Tibial nerve (tissue), 4 donors: ENCODE data around the gene CNTNAP5. TPM values are rescaled to one million over a fixed set of nuclear protein-coding genes. Genes with fewer than 3 reads are reported as not detected.

Experiments
- DNase-seq, 2 donors: peaks; one replicate each; pipeline ENCODE4 v3.0.0-alpha.2; 2019; ENCODE audit warnings: low spot score in 2 of 2
- H3K27ac ChIP-seq, 4 donors: fragments of 200-600 bp; sonication (generic) in 3 of 4; one replicate each; pipeline ENCODE4 v1.5.1; 2017 to 2019; ENCODE audit warnings: mild to moderate bottlenecking in 1 of 4
- H3K27me3 ChIP-seq, 2 donors: fragments of 200-600 bp; sonication (generic) in 1 of 2; one replicate each; pipeline versions ENCODE4 v1.5.1 to v1.6.0; 2017 to 2019
- H3K36me3 ChIP-seq, 3 donors: fragments of 200-600 bp; sonication (generic); one replicate each; pipeline ENCODE4 v1.5.1; 2018 to 2019
- H3K4me1 ChIP-seq, 4 donors: fragments of 200-600 bp; sonication (generic) in 3 of 4; one replicate each; pipeline ENCODE4 v1.5.1; 2017 to 2019
- H3K4me3 ChIP-seq, 4 donors: fragments of 200-600 bp; sonication (generic) in 3 of 4; one replicate each; pipeline ENCODE4 v1.5.1; 2017 to 2019; ENCODE audit warnings: mild to moderate bottlenecking in 1 of 4, moderate library complexity in 1 of 4
- H3K9me3 ChIP-seq, 4 donors: fragments of 200-600 bp; sonication (generic) in 3 of 4; one replicate each; pipeline ENCODE4 v1.5.1; 2017 to 2019
- EP300 ChIP-seq, 2 donors: sonication (generic); formaldehyde crosslinking; IDR thresholded peaks; one replicate each; pipeline ENCODE4 v1.6.1; 2017; ENCODE audit warnings: antibody characterized with exemption in 2 of 2, mild to moderate bottlenecking in 1 of 2
- POLR2A ChIP-seq, 2 donors: fragments of 450-650 bp; IDR thresholded peaks; one replicate each; pipeline ENCODE4 v1.6.1; 2017; ENCODE audit warnings: antibody characterized with exemption in 2 of 2, mild to moderate bottlenecking in 2 of 2, moderate library complexity in 2 of 2
- WGBS, 2 donors: methylation state at CpG; one replicate each; pipeline ENCODE4 v1.1.5; 2018; 5-methylcytosine and 5-hydroxymethylcytosine counted together
- total RNA-seq, 4 donors: library from RNA; depleted of rRNA; stranded (reverse); fragments of >200 nt; gene quantifications; one replicate each; pipeline ENCODE4 v1.1.0, GENCODE V29; 2016
- TF ChIP-seq, protein P1 (sequence below), 5 experiments: fragments of 200-600 bp in 3 of 5; fragments of 450-650 bp in 2 of 5; sonication (generic) in 3 of 5; IDR thresholded peaks; one replicate each; pipeline ENCODE4 v1.5.1; 2016 to 2019; ENCODE audit warnings: antibody characterized with exemption in 5 of 5, mild to moderate bottlenecking in 3 of 5, moderate library complexity in 2 of 5

CNTNAP5 gene
- total RNA-seq, 4 donors from 2014 or later: under 0.01 to 0.22 TPM; not detected in 2

DNA sequence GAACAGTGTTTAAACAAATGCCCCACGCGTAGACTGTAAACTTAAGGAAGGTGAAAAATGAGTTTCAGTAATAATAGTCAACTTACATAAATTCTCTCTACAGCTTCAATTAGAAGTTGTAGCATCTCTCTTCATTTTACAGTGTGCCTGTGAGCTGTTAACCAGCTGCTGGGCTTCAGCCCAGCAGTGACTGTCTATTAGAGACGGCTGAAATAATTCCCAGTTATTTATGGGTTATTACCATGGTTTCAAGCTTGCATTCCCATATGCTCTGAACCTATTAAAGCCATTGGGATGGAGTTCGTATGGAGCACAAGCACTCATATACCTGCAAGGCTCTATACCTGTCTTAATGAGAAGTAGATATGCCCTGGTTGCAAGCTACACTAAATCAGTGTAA lies 501.1 kb downstream of the CNTNAP5 start:
- H3K9me3 ChIP-seq: no peaks in the 10 kb centered on the region
- no peaks in the 10 kb centered on the region for H3K36me3 ChIP-seq
- H3K4me3 ChIP-seq: no peak overlapping the region
- WGBS, 2 donors: 73 to 80% methylated on average over 4 of the region's 4 CpGs
- no peak for DNase-seq
- no peaks in the 10 kb centered on the region for H3K27me3 ChIP-seq
- TF ChIP-seq EP300 (IDR thresholded peaks at IDR 0.05) (no peak), POLR2A (IDR thresholded peaks at IDR 0.05) (no peak)
- TF ChIP-seq, protein P1, sequence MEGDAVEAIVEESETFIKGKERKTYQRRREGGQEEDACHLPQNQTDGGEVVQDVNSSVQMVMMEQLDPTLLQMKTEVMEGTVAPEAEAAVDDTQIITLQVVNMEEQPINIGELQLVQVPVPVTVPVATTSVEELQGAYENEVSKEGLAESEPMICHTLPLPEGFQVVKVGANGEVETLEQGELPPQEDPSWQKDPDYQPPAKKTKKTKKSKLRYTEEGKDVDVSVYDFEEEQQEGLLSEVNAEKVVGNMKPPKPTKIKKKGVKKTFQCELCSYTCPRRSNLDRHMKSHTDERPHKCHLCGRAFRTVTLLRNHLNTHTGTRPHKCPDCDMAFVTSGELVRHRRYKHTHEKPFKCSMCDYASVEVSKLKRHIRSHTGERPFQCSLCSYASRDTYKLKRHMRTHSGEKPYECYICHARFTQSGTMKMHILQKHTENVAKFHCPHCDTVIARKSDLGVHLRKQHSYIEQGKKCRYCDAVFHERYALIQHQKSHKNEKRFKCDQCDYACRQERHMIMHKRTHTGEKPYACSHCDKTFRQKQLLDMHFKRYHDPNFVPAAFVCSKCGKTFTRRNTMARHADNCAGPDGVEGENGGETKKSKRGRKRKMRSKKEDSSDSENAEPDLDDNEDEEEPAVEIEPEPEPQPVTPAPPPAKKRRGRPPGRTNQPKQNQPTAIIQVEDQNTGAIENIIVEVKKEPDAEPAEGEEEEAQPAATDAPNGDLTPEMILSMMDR (IDR thresholded peaks at IDR 0.05): no peak
- no peak overlapping the region for H3K27ac ChIP-seq
- H3K4me1 ChIP-seq: no peaks in the 10 kb centered on the region

DNA sequence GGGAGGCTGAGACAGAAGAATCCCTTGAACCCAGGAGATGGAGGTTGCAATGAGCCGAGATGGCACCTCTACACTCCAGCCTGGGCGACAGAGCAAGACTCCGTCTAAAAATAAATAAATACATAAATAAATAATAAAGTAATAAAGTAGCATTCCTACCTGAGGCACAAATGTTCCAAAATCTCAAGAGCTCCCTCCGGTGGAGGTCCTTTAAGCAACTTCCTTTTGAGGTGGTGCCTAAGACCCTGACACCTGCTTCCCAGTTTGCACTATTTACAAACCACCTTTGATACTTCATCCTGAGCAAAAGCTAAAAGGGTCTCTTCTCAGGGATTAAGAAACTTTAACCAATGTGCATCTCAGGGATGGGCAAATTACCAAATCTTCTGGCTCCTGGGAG lies 505.1 kb downstream of the CNTNAP5 start:
- H3K27me3 ChIP-seq: no peaks in the 10 kb centered on the region
- peaks cover 0 to 7% (median 0%) of the 10 kb centered on the region in 4 donors for H3K4me1 ChIP-seq
- H3K4me3 ChIP-seq: no peak overlapping the region
- H3K9me3 ChIP-seq: no peaks in the 10 kb centered on the region
- DNase-seq: no peak
- no peaks in the 10 kb centered on the region for H3K36me3 ChIP-seq
- TF ChIP-seq POLR2A (IDR thresholded peaks at IDR 0.05): no peak
- no peak for TF ChIP-seq EP300 (IDR thresholded peaks at IDR 0.05)
- TF ChIP-seq, protein P1 (IDR thresholded peaks at IDR 0.05): no peak
- no peak overlapping the region for H3K27ac ChIP-seq
- 91 to 96% methylated on average over 4 of the region's 4 CpGs for WGBS, 2 donors

DNA sequence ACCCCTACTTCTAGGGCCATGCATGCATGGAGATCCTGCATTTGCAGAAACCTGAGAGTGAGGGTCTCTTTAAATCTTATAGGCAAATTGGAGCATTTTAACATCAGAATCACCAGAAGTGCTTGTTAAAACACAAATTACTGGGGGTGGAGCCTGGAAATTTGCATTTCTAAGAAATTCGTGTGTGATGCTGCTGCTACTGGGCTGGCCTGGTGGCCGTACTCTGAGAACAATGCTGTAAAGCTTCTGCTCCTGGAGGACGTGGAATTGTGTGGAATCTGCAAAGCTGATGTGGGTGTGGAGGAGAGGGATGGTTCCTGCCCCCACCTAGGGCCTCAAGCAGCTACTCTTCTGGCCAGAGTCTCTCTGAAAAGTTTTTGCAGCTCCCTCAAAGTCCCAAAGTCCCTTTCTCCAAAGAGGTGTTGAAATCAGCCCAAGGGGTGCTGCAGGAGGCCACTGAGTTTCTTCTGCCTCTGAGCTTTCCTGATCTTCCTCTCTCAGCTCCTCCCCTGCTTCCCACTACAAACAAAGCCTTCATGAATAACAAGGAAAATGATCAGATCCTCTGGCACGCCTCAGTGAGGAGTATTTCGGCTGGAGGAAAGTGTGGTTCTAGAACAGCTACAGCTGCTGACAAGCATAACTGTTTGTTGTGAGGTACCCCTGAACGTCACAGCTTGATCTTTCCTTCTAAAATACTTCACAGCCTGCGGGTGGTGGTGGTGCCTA lies 508.3 kb downstream of the CNTNAP5 start:
- no peak for DNase-seq
- Histone ChIP-seq H3K36me3 (no peaks in the 10 kb centered on the region), H3K9me3 (no peaks in the 10 kb centered on the region), H3K4me3 (no peak overlapping the region), H3K4me1 (peaks cover 0 to 7% (median 0%) of the 10 kb centered on the region in 4 donors), H3K27ac (no peak overlapping the region), H3K27me3 (no peaks in the 10 kb centered on the region)
- no peak for TF ChIP-seq EP300 (IDR thresholded peaks at IDR 0.05)
- TF ChIP-seq POLR2A (IDR thresholded peaks at IDR 0.05): no peak
- TF ChIP-seq, protein P1 (IDR thresholded peaks at IDR 0.05): no peak
- 53 to 56% methylated on average over 7 of the region's 7 CpGs for WGBS, 2 donors

DNA sequence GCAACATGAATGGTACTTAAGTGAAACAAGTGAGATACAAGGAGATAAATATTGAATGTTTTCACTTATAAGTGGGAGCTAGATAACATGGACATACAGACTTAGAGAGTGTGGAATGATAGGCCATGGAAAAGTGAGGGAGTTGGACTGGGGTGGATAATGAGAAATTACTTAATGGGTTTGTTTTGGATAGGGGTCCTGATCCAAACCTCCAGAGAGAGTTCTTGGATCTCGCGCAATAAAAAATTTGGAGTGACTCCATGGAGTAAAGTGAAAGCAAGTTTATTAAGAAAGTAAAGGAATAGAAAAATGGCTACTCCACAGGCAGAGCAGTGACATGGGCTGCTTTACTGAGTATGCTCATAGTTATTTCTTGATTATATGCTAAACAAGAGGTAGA lies 508.9 kb downstream of the CNTNAP5 start:
- Histone ChIP-seq H3K4me1 (peaks cover 0 to 7% (median 0%) of the 10 kb centered on the region in 4 donors), H3K36me3 (no peaks in the 10 kb centered on the region), H3K4me3 (no peak overlapping the region), H3K27ac (no peak overlapping the region), H3K9me3 (no peaks in the 10 kb centered on the region), H3K27me3 (no peaks in the 10 kb centered on the region)
- WGBS, 2 donors: 31 to 62% methylated on average over 2 of the region's 2 CpGs
- TF ChIP-seq POLR2A (IDR thresholded peaks at IDR 0.05) (no peak), EP300 (IDR thresholded peaks at IDR 0.05) (no peak)
- TF ChIP-seq, protein P1 (IDR thresholded peaks at IDR 0.05): no peak
- DNase-seq: no peak

DNA sequence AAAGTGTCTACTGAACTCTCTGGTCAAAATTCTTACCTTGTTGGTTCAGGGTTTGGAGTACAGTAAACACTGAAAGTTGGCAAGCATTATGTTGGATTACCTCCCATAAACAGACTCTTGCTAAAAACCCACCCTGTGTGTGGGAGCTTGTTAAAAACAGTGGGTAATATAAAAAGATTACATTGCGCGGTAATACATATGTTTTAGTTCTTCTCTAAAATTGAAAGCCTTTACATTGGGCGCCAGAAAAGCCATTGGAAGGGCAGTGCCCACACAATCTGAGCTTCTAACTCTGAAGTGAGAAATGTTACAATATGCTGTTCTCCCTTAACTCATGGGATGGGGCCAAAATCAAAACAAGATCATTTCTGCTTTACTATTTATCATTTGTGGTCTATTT lies 510.7 kb downstream of the CNTNAP5 start:
- Histone ChIP-seq H3K9me3 (no peaks in the 10 kb centered on the region), H3K4me1 (peaks cover 0 to 7% (median 0%) of the 10 kb centered on the region in 4 donors), H3K36me3 (no peaks in the 10 kb centered on the region), H3K27me3 (no peaks in the 10 kb centered on the region), H3K27ac (no peak overlapping the region), H3K4me3 (no peak overlapping the region)
- TF ChIP-seq, protein P1 (IDR thresholded peaks at IDR 0.05): no peak
- no peak for TF ChIP-seq POLR2A (IDR thresholded peaks at IDR 0.05)
- no peak for TF ChIP-seq EP300 (IDR thresholded peaks at IDR 0.05)
- 76 to 88% methylated on average over 3 of the region's 3 CpGs for WGBS, 2 donors
- no peak for DNase-seq
